GM21515 (cell line): Measurements from ENCODE around the gene HMX1.

Experiments used
- ATAC-seq: cut with Tn5 transposase; IDR thresholded peaks from one replicate; pipeline ENCODE4 v1.9.1; 2021; ENCODE audit not compliant: unreplicated experiment

The HMX1 gene

DNA sequence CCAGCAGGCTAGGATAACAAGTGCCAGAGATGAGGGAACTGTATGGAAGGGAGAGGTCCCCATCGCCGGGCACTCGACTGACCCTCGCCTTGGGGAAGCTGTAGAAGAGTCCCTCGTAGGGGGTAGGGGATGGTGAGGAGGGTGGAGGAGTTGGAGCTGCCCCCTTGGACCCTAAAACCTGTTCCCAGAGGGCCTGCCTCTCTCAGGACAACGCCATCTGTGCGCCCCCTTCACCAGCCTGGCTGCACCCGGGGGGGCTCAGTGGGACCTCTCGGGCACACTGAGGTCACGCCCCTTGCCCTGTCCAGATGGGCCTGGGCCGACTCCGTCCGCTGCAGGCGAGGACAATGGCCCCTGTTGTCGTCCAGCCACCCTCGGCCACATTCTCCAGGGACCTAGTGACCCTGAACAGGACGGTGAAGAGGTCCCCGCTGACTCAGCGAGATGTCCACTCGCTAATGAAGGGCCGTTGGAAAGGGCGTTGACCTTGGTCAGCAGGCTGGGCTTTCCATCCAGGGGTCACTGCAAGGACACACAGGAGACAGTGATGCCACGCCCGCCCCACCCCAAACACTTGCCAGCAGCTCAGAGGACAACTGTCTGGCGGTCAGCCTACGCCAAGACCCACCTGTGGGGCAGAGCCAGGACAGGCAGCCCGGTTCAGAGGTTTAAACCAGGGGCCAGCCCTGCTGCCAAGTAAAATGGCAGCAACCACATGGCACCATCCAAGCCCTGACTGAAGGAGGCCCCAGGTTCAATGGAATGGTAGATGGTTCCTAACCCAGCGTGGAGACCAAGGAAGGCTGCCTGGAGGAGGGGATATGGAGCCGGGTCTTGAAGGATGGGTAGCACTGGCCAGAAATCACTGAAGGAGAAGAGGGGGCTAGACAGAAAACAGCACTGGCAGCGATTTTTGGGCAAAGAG is 51.2 kb downstream of the HMX1 start:
- ATAC-seq, result no peak

GRCh38 chr4:8819473-8820177 is 52.0 kb downstream of the HMX1 start:
- peak; percentile 63 for ATAC-seq

DNA sequence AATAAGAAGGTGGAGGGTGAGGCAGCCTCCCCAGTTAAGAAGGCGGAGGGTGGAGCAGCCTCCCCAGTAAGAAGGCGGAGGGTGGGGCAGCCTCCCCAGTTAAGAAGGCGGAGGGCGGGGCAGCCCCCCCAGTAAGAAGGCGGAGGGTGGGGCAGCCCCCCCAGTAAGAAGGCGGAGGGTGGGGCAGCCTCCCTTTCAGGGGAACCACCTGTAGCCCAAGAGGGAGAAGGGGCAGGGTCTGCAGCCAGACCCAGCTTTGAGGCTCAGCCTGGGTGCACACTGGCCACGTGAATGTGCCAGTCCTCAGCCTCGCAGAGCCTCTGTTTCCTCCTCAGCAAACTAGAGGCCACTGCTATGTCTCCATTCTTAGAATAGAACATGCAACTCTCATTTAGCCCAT is 52.6 kb downstream of the HMX1 start:
- ATAC-seq, result no peak

GRCh38 chr4:8818063-8818881 is 53.4 kb downstream of the HMX1 start:
- ATAC-seq, result no peak

GRCh38 chr4:8817813-8818062 is 53.9 kb downstream of the HMX1 start:
- no peak for ATAC-seq

GRCh38 chr4:8817096-8817812 is 54.4 kb downstream of the HMX1 start:
- no peak for ATAC-seq
